GM18502 (cell line): ENCODE data around the gene MRPL49.
"Not testable (repeated sequence)": the region's sequence is repeated elsewhere in the genome, so short reads cannot be mapped to it uniquely, and the experiment has no call there.

Experiments used
- ATAC-seq: cut with Tn5 transposase; IDR thresholded peaks from one replicate; pipeline ENCODE4 v1.9.1; 2021; ENCODE audit warnings: mild to moderate bottlenecking; ENCODE audit not compliant: unreplicated experiment, poor library complexity

The MRPL49 gene

GRCh38 chr11:65116370-65117205, 5.5 kb upstream of the MRPL49 start:
- no peak for ATAC-seq

DNA sequence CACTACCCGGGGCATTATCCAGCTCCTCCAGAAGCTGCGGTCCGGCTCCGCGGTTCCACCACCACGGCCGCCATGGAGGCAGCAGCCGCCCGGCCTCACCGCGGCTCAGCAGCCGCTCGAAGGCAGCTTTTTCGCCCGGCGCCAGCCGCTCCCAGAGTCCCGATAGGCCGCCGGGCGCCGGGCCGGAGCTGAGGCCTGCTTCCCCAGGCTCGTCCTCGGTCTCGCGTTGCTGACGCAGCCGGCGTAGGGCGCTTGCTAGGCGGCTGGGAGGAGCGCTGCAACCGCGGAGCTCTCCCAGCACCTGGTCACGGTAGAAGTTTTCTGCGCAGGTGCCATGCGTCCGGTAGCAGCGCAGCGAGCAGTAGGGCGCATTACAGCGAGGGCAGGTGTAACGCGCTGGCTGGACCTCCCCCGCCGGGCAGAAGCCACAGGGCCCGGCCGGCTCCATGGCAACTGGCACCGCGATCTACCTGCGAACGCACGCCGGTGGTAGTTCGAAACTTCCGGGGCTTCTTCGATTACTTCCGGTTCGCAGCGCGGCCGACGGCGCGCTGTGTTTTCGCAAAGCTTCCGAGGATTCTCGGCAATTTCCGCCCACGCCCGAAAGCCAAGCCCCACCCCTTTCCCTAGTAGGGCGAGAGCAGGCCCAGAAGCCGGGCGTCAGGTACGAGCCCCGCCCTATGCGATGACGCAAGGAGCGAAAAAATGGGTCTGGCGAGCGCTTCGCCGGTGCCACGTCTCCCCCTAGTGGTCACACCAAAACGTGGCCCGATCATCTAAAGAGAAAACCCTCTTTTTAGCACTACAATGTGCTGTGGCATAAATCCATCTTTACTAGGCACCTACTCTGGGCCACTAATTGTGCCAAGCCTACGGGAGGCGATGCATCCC, 4.7 kb upstream of the MRPL49 start, which contains the start of gene ZNHIT2:
ZNHIT2 (minus strand) TSS at position 496 of the 891 bp plus-strand sequence; CDS start at position 448, 48 bp downstream.
- ATAC-seq: peak; percentile 65

- ATAC-seq: no peak
These were observed 3.9 kb upstream of the MRPL49 start for GRCh38 chr11:65118097-65118837.

- not testable (repeated sequence) for ATAC-seq
These were observed 3.0 kb upstream of the MRPL49 start for GRCh38 chr11:65118891-65119669.

- no peak for ATAC-seq
These were observed 2.5 kb upstream of the MRPL49 start for GRCh38 chr11:65119670-65119995.

GRCh38 chr11:65120831-65121230, 1.3 kb upstream of the MRPL49 start:
- no peak for ATAC-seq

DNA sequence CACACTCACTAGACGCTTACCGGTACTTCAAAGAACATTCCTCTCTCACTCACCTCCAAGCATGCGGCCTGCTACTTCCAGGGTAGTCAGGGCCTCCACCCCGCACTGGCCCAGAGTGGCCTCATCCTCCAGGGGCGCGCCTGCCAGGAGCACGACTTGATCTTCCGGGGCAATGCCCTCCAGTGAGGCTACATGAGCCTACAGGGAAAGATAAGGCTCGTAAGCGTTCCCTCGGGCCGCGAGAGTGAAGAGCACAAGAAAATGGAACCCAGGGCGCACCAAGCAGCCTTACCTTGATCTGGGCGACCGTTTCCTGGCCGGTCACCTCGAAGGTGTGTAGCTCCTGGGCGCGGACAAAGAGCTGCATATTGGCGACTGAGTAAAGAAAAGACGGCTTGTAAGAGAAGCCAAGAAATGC, 665 bp upstream of the MRPL49 start:
- ATAC-seq: no peak

- ATAC-seq: no peak
These were observed 2.5 kb downstream of the MRPL49 start for GRCh38 chr11:65124480-65125196.

GRCh38 chr11:65125197-65126056, 3.3 kb downstream of the MRPL49 start:
- ATAC-seq: no peak

DNA sequence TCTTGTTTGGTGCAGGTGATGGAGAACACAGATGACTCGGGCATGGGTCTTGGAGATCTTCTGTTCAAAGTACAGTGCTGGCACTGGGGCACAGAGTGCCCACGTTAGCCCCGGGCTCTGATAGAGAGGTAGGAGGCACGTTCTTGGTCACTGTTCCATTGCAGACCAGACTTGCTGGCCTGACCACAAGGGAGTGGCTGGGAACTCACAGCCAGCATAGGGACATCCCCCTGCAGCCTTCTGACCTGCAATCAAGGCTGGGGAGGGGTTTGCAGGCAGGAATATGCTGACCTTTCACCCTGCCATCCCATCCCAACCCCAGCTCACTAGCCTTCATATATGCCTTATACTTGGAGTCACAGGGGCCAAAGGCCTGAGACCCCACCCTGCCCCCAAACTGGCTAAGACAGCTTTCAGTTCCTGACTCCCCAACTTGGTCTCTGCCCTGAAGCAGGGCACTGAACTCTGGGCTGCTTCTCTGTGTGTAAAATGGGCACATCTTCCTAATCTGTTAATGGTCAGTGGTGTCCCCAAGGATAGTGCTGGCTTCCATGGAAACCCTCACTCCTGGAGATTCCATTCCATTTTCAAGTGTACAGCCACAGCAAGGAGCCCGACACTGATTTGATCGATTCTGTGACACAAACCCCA, 4.6 kb downstream of the MRPL49 start:
- ATAC-seq: no peak

- ATAC-seq: no peak
These were observed 5.5 kb downstream of the MRPL49 start for GRCh38 chr11:65127473-65128181.

- ATAC-seq: no peak
These were observed 6.3 kb downstream of the MRPL49 start for GRCh38 chr11:65128182-65129145.

- ATAC-seq: no peak
These were observed 7.7 kb downstream of the MRPL49 start for GRCh38 chr11:65129649-65130441.

DNA sequence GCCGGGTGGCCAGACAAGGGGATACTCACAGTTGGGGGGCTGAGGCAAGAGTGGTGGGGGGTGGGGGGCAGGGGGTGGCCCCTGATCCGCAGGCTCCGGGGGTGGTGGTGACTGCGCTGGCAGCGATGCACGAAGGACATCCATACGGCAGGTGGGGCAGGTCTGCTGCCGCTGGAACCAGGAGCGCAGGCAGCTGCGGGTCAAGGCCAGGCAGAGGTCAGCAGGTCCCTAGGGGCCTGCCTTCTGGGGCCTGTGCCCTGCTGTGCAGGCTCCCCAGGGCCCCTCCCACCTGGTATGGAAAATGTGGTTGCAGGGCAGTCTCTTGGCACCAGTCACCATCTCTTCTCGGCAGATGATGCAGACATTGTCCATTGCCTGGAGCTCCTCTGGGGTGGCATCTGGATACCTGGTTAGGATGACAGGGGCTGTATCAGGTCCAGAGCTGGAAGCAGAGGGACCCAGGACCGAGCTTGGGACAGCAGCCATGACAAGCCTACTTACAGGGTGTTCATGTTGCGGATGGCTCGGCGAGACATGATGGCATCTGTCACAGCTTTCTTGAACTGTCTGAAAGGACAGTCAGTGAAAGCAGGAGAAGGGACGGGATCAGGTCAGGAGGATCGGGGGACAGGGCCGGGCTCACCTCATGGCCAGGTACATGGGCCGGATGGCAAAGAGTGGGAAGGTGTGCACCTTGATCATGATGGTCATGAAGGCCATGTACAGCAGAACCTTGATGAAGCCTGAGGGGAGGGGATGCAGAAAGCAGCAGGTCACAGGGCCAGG, 8.7 kb downstream of the MRPL49 start:
- no peak for ATAC-seq

GRCh38 chr11:65131417-65131776, 9.3 kb downstream of the MRPL49 start:
- ATAC-seq: no peak
